Gastroesophageal sphincter (tissue), 4 donors: ENCODE measurements around the gene HHAT. TPM values are rescaled to one million over a fixed set of nuclear protein-coding genes. Genes with fewer than 3 reads are reported as not detected.
"Not testable (repeated sequence)": the region's sequence is repeated elsewhere in the genome, so short reads cannot be mapped to it uniquely, and the experiment has no call there.

ENCODE experiments used
- ATAC-seq: fragments of 150-250 bp; one replicate; pipeline ENCODE4 v1.9.1; 2016; ENCODE audit warnings: mild to moderate bottlenecking, moderate library complexity
- H3K27ac ChIP-seq, 4 donors: fragments of 200-600 bp; sonication (generic) in 3 of 4; 1 replicate in 3 of 4; 2 replicates in 1 of 4; pipeline ENCODE4 v1.5.1; 2016 to 2019
- H3K27me3 ChIP-seq: fragments of 200-600 bp; sonication (generic); one replicate; pipeline ENCODE4 v1.5.1; 2019
- H3K36me3 ChIP-seq, 2 donors: fragments of 200-600 bp; sonication (generic); one replicate each; pipeline ENCODE4 v1.5.1; 2019; ENCODE audit warnings: control low read depth in 1 of 2
- H3K4me1 ChIP-seq, 3 donors: fragments of 200-600 bp; sonication (generic); 1 replicate in 2 of 3; 2 replicates in 1 of 3; pipeline ENCODE4 v1.5.1; 2016 to 2019; ENCODE audit warnings: control low read depth in 2 of 3
- H3K4me3 ChIP-seq, 2 donors: fragments of 200-600 bp; sonication (generic); one replicate each; pipeline ENCODE4 v1.5.1; 2019; ENCODE audit warnings: mild to moderate bottlenecking in 1 of 2, moderate library complexity in 1 of 2
- H3K9me3 ChIP-seq, 3 donors: fragments of 200-600 bp; sonication (generic); one replicate each; pipeline ENCODE4 v1.5.1; 2017 to 2019; ENCODE audit warnings: control low read depth in 2 of 3
- EP300 ChIP-seq: sonication (generic); formaldehyde crosslinking; IDR thresholded peaks from one replicate; pipeline ENCODE4 v1.6.1; 2017; ENCODE audit warnings: antibody characterized with exemption, mild to moderate bottlenecking
- POLR2A ChIP-seq, 2 donors: fragments of 450-650 bp; IDR thresholded peaks; one replicate each; pipeline ENCODE4 v1.6.1; 2017; ENCODE audit warnings: antibody characterized with exemption in 2 of 2, mild to moderate bottlenecking in 2 of 2, moderate library complexity in 1 of 2
- POLR2AphosphoS5 ChIP-seq: sonication (generic); formaldehyde crosslinking; IDR thresholded peaks from one replicate; pipeline ENCODE4 v1.6.1; 2017; ENCODE audit warnings: antibody characterized with exemption
- WGBS, 2 donors: methylation state at CpG; one replicate each; pipeline ENCODE4 v1.1.5; 2018; ENCODE audit warnings: low coverage in 1 of 2; 5-methylcytosine and 5-hydroxymethylcytosine counted together
- total RNA-seq, 4 donors: library from RNA; depleted of rRNA; stranded (reverse); fragments of >200 nt; gene quantifications; one replicate each; pipeline ENCODE4 v1.1.0, GENCODE V29; 2016
- TF ChIP-seq, protein P1 (sequence below), 4 experiments: fragments of 200-600 bp in 2 of 4; fragments of 450-650 bp in 2 of 4; sonication (generic) in 1 of 4; IDR thresholded peaks; one replicate each; pipeline ENCODE4 v1.5.1; 2017 to 2019; ENCODE audit warnings: antibody characterized with exemption in 4 of 4, mild to moderate bottlenecking in 2 of 4, moderate library complexity in 2 of 4

Gene HHAT
- total RNA-seq, 4 donors from 2014 or later: 1.2 to 2.4 (median 1.9) TPM

- 42 to 49% methylated on average over 6 of the region's 6 CpGs for WGBS, 2 donors
- peak; percentile 67 for ATAC-seq
Observed at GRCh38 chr1:210653771-210654170, 325.1 kb downstream of the HHAT start.

GRCh38 chr1:210654176-210654981 is 325.7 kb downstream of the HHAT start:
- WGBS, 2 donors: 80 to 90% methylated on average over 5 to 6 of the region's 7 CpGs
- Histone ChIP-seq H3K27ac (no peak overlapping the region), H3K4me1 (no peaks in the 10 kb centered on the region), H3K27me3 (no peaks in the 10 kb centered on the region), H3K36me3 (no peaks in the 10 kb centered on the region), H3K4me3 (no peak overlapping the region), H3K9me3 (no peaks in the 10 kb centered on the region)
- TF ChIP-seq POLR2A (IDR thresholded peaks at IDR 0.05): no peak
- TF ChIP-seq, protein P1, sequence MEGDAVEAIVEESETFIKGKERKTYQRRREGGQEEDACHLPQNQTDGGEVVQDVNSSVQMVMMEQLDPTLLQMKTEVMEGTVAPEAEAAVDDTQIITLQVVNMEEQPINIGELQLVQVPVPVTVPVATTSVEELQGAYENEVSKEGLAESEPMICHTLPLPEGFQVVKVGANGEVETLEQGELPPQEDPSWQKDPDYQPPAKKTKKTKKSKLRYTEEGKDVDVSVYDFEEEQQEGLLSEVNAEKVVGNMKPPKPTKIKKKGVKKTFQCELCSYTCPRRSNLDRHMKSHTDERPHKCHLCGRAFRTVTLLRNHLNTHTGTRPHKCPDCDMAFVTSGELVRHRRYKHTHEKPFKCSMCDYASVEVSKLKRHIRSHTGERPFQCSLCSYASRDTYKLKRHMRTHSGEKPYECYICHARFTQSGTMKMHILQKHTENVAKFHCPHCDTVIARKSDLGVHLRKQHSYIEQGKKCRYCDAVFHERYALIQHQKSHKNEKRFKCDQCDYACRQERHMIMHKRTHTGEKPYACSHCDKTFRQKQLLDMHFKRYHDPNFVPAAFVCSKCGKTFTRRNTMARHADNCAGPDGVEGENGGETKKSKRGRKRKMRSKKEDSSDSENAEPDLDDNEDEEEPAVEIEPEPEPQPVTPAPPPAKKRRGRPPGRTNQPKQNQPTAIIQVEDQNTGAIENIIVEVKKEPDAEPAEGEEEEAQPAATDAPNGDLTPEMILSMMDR (IDR thresholded peaks at IDR 0.05): no peak
- no peak for TF ChIP-seq POLR2AphosphoS5
- TF ChIP-seq EP300: no peak
- ATAC-seq: no peak

More at GRCh38 chr1:210653771-210654170, 325.1 kb downstream of the HHAT start:
- TF ChIP-seq, protein P1 (IDR thresholded peaks at IDR 0.05): no peak
- TF ChIP-seq EP300 (no peak), POLR2A (IDR thresholded peaks at IDR 0.05) (no peak), POLR2AphosphoS5 (no peak)
- no peaks in the 10 kb centered on the region for H3K4me1 ChIP-seq
- H3K9me3 ChIP-seq: no peaks in the 10 kb centered on the region
- H3K27ac ChIP-seq: no peak overlapping the region
- no peak overlapping the region for H3K4me3 ChIP-seq
- no peaks in the 10 kb centered on the region for H3K36me3 ChIP-seq
- no peaks in the 10 kb centered on the region for H3K27me3 ChIP-seq

GRCh38 chr1:210655511-210655910 is 326.8 kb downstream of the HHAT start:
- no peak for ATAC-seq
- TF ChIP-seq POLR2AphosphoS5 (no peak), EP300 (no peak), POLR2A (IDR thresholded peaks at IDR 0.05) (no peak)
- TF ChIP-seq, protein P1 (IDR thresholded peaks at IDR 0.05): no peak
- WGBS, 2 donors: 63 to 65% methylated on average over 1 to 6 of the region's 7 CpGs
- Histone ChIP-seq H3K4me1 (no peaks in the 10 kb centered on the region), H3K36me3 (no peaks in the 10 kb centered on the region), H3K27me3 (no peaks in the 10 kb centered on the region), H3K27ac (no peak overlapping the region), H3K9me3 (no peaks in the 10 kb centered on the region), H3K4me3 (no peak overlapping the region)

DNA sequence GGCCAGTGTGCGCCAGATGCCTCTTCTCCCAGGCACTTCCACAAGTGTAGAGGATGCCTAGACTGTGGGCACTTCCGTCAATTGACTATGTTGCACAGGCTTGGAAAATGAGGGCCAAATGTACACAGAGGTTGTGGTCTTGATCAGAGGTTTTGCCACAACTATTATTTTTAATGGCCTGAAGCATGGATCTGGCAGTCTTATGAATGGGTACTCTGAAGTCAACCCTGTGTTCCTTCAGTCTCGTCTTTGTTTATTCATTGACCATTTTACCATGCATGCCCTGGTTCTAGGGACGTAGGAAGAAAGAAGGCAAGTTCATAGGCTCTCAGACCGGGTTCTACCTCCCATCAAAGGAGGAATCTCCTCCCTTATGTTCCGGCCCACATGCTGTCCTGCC is 329.1 kb downstream of the HHAT start:
- H3K4me1 ChIP-seq: no peaks in the 10 kb centered on the region
- no peaks in the 10 kb centered on the region for H3K36me3 ChIP-seq
- no peak overlapping the region for H3K4me3 ChIP-seq
- TF ChIP-seq POLR2A (IDR thresholded peaks at IDR 0.05) (no peak), EP300 (no peak), POLR2AphosphoS5 (no peak)
- TF ChIP-seq, protein P1 (IDR thresholded peaks at IDR 0.05): no peak
- WGBS, 2 donors: 87 to 94% methylated on average over 4 to 5 of the region's 6 CpGs
- H3K27me3 ChIP-seq: no peaks in the 10 kb centered on the region
- H3K27ac ChIP-seq: no peak overlapping the region
- H3K9me3 ChIP-seq: no peaks in the 10 kb centered on the region
- no peak for ATAC-seq

GRCh38 chr1:210661520-210661919 is 332.8 kb downstream of the HHAT start:
- H3K9me3 ChIP-seq, H3K4me1 ChIP-seq, H3K4me3 ChIP-seq, H3K27ac ChIP-seq, H3K36me3 ChIP-seq, H3K27me3 ChIP-seq, ATAC-seq: not testable (repeated sequence)
- 95 to 97% methylated on average over 2 to 3 of the region's 4 CpGs for WGBS, 2 donors
